Measurements from ENCODE around the gene ZBTB39.
A peak's percentile ranks its signal among the peaks of the same experiment; 100 is the strongest.

GRCh38 chr12:56987551-56988053, 18.7 kb downstream of the ZBTB39 start:
- TF ChIP-seq PHF8 (conservative IDR thresholded peaks at IDR 0.05; ENCODE audit: low read depth, low read length): no peak
- no peak for TF ChIP-seq NANOG (IDR thresholded peaks at IDR 0.05; ENCODE audit: insufficient read depth, low read depth, low read length, poor library complexity, severe bottlenecking)
- no peak for TF ChIP-seq POLR2AphosphoS5 (IDR thresholded peaks at IDR 0.05; ENCODE audit: low read depth, low read length)
- peak; percentile 92 to 97 (median 96) for TF ChIP-seq CTCF (IDR thresholded peaks at IDR 0.05; ENCODE audit: control extremely low read depth in 1 of 3, insufficient read depth in 1 of 3, low read depth in 1 of 3, low read length in 3 of 3)
- TF ChIP-seq POLR2A (IDR thresholded peaks at IDR 0.05; ENCODE audit: control extremely low read depth in 1 of 2, low read depth in 2 of 2, low read length in 2 of 2): no peak
- TF ChIP-seq RAD21 (IDR thresholded peaks at IDR 0.05 in 1 of 2, conservative IDR thresholded peaks at IDR 0.05 in 1 of 2; ENCODE audit: low read depth in 2 of 2, low read length in 2 of 2): peak; percentile 95
- no peak for TF ChIP-seq TEAD4 (IDR thresholded peaks at IDR 0.05; ENCODE audit: low read depth, low read length)
- no peak for TF ChIP-seq ZNF274 (IDR thresholded peaks at IDR 0.05; ENCODE audit: borderline replicate concordance, extremely low read depth, low read length)
- TF ChIP-seq HDAC2 (IDR thresholded peaks at IDR 0.05; ENCODE audit: borderline replicate concordance in 1 of 2, low read depth in 2 of 2, low read length in 2 of 2): no peak

All from H1 (cell line).